ENCODE results near the gene AURKAIP1. TPM values are rescaled to one million over a fixed set of nuclear protein-coding genes. Genes with fewer than 3 reads are reported as not detected.

AURKAIP1 gene
- total and polyA plus RNA-seq, 12 donors = 44.2 to 317 (median 161) TPM

GRCh38 chr1:1325288-1326074 is 49.5 kb downstream of the AURKAIP1 start:
- TF ChIP-seq POLR2A (IDR thresholded peaks at IDR 0.05) (no peak), CTCF (IDR thresholded peaks at IDR 0.05) (no peak)
- H3K9me3 ChIP-seq (replicated peaks in 1 of 3) = no peaks in the 10 kb centered on the region
- peak in 6 of 7 donors; percentile 63 to 84 (median 79) for DNase-seq
- peak overlapping the region; percentile 71 to 84 (median 80) for H3K4me3 ChIP-seq
- H3K27ac ChIP-seq = peak overlapping the region; percentile 43 to 89 (median 76)
- WGBS, 4 donors = 5 to 40% (median 30%) methylated on average over 7 to 16 of the region's 16 CpGs
- peaks cover 0 to 21% of the 10 kb centered on the region in 2 donors for H3K36me3 ChIP-seq (replicated peaks in 1 of 2)
- H3K4me1 ChIP-seq (replicated peaks in 1 of 2) = peaks cover 6 to 34% of the 10 kb centered on the region in 2 donors
- intact Hi-C loops (cut with DNase I) = no loop called here
- H3K27me3 ChIP-seq = no peaks in the 10 kb centered on the region

DNA sequence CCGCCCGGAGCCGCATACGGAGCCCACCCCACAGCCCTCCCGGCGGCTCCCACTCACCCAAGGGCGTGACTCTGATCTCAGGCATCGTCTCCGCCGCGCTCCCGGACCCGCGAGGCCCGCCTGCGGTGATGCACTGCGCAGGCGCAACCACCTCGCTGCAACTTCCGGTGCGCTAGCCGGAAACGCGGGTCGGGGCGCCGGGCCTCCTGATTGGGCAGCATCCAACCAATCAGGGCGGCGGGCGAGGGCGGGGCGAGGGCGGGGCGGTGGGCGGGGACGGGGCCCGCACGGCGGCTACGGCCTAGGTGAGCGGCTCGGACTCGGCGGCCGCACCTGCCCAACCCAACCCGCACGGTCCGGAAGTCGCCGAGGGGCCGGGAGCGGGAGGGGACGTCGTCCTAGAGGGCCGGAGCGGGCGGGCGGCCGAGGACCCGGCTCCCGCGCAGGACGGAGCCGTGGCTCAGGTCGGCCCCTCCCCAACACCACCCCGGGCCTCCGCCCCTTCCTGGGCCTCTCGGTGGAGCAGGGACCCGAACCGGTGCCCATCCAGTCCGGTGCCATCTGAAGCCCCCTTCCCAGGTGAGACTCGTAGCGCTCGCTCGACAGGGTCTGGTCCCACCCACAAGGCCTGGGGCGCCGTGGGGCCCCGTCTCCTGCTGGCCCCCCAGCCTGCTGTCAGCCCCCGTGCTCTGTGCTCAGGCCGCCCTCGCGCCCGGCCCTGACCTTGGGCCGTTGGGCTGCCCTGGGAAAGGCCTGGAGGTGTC is 50.3 kb downstream of the AURKAIP1 start, which contains the start of the genes CPTP and INTS11:
Gene CPTP (plus strand): TSS at position 279 of the 764 bp plus-strand sequence. CDS start 2,109 bp downstream, outside the sequence.
Gene INTS11 (minus strand): TSS at position 137 of the 764 bp plus-strand sequence. CDS start 52 bp downstream, at position 85.
- TF ChIP-seq CTCF (IDR thresholded peaks at IDR 0.05) (no peak), POLR2A (IDR thresholded peaks at IDR 0.05) (peak; percentile 35 to 73)
- H3K27me3 ChIP-seq = no peaks in the 10 kb centered on the region
- peak; percentile 94 to 97 (median 96) for DNase-seq
- peaks cover 6 to 33% of the 10 kb centered on the region in 2 donors for H3K4me1 ChIP-seq (replicated peaks in 1 of 2)
- peaks cover 0 to 27% of the 10 kb centered on the region in 2 donors for H3K36me3 ChIP-seq (replicated peaks in 1 of 2)
- 0 to 1% (median 1%) methylated on average over 1 to 84 of the region's 84 CpGs; no CpG with 5 or more reads in 1 of the 4 donors for WGBS, 4 donors
- H3K27ac ChIP-seq = peak within 1 kb of the TSS; percentile 43 to 89 (median 76)
- intact Hi-C loops (cut with DNase I) = no loop called here
- H3K4me3 ChIP-seq = peak within 1 kb of the TSS; percentile 71 to 84 (median 80)
- no peaks in the 10 kb centered on the region for H3K9me3 ChIP-seq (replicated peaks in 1 of 3)

DNA sequence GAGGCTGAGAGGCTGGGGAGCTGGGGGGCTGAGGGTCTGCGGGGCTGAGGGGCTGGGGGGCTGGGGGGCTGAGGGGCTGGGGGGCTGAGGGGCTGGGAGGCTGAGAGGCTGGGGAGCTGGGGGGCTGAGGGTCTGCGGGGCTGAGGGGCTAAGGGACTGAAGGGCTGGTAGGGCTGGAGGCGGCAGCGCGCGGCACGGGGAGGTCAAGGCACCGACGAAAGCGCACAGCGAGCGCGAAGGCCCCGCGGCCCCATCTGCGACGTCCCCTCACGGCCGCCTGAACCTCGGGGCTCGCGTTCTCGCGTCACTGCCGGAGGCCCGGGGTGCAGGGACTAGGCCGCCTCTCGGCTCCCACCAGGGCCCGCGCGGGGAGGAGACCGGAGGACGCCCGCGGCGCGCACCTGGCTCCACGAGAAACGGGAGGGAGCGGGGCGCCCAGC is 50.9 kb downstream of the AURKAIP1 start:
- WGBS, 4 donors = 0 to 1% (median 0%) methylated on average over 11 to 41 of the region's 41 CpGs
- H3K4me3 ChIP-seq = peak overlapping the region in 3 of 4 donors; percentile 49 to 84 (median 81)
- peak overlapping the region in 4 of 5 donors; percentile 74 to 89 (median 82) for H3K27ac ChIP-seq
- TF ChIP-seq CTCF (IDR thresholded peaks at IDR 0.05) (no peak), POLR2A (IDR thresholded peaks at IDR 0.05) (no peak)
- H3K36me3 ChIP-seq (replicated peaks in 1 of 2) = peaks cover 0 to 32% of the 10 kb centered on the region in 2 donors
- peaks cover 6 to 33% of the 10 kb centered on the region in 2 donors for H3K4me1 ChIP-seq (replicated peaks in 1 of 2)
- intact Hi-C loops (cut with DNase I) = no loop called here
- no peaks in the 10 kb centered on the region for H3K27me3 ChIP-seq
- DNase-seq = no peak
- no peaks in the 10 kb centered on the region for H3K9me3 ChIP-seq (replicated peaks in 1 of 3)

Small RNA genes within 50 kb of the gene (microRNA-seq; reads per million reads assigned to microRNA genes)
- 0 to 0.57 (median 0.45) reads per million in 3 donors for gene MIR6808

Other genes with a start within 250 kb of the AURKAIP1 start
- gene TTLL10, start 201.3 kb downstream of the AURKAIP1 start, total RNA-seq = not detected
- gene TTLL10, start 201.3 kb downstream of the AURKAIP1 start, polyA plus RNA-seq = under 1 TPM in 2 of 3 donors, not detected in 1; 0.32 to 0.44 TPM
- gene TNFRSF18, start 168.6 kb downstream of the AURKAIP1 start, total RNA-seq = under 1 TPM in 3 of 9 donors, not detected in 6; 0.27 to 0.90 (median 0.39) TPM
- gene TNFRSF18, start 168.6 kb downstream of the AURKAIP1 start, polyA plus RNA-seq = 1 to 10 TPM in 1 of 3 donors, under 1 TPM in 1, not detected in 1; 0.64 to 1.5 TPM
- gene TNFRSF4, start 161.1 kb downstream of the AURKAIP1 start, total RNA-seq = 1 to 10 TPM in 4 of 9 donors, under 1 TPM in 4, not detected in 1; 0.32 to 2.7 (median 0.94) TPM
- 1 to 10 TPM in 2 of 3 donors, not detected in 1; 4.7 to 6.9 TPM for gene TNFRSF4, start 161.1 kb downstream of the AURKAIP1 start, polyA plus RNA-seq
- gene SDF4, start 143.2 kb downstream of the AURKAIP1 start, total RNA-seq = 100 to 1,000 TPM in 8 of 9 donors, 10 to 100 TPM in 1; 49.4 to 221 (median 165) TPM
- gene SDF4, start 143.2 kb downstream of the AURKAIP1 start, polyA plus RNA-seq = 100 to 1,000 TPM; 129 to 131 (median 130) TPM
- 10 to 100 TPM; 11.7 to 39.4 (median 19.7) TPM for gene B3GALT6, start 143.0 kb downstream of the AURKAIP1 start, total RNA-seq
- gene B3GALT6, start 143.0 kb downstream of the AURKAIP1 start, polyA plus RNA-seq = 10 to 100 TPM in 2 of 3 donors, 1 to 10 TPM in 1; 7.2 to 14.1 (median 10.3) TPM
- 1 to 10 TPM in 4 of 9 donors, under 1 TPM in 3, not detected in 2; 0.28 to 2.6 (median 1.1) TPM for gene C1QTNF12, start 128.5 kb downstream of the AURKAIP1 start, total RNA-seq
- 1 to 10 TPM in 2 of 3 donors, not detected in 1; 3.0 to 4.3 TPM for gene C1QTNF12, start 128.5 kb downstream of the AURKAIP1 start, polyA plus RNA-seq
- gene UBE2J2, start 101.4 kb downstream of the AURKAIP1 start, total RNA-seq = 10 to 100 TPM; 30.1 to 56.1 (median 44.2) TPM
- gene UBE2J2, start 101.4 kb downstream of the AURKAIP1 start, polyA plus RNA-seq = 10 to 100 TPM; 49.8 to 74.4 (median 55.2) TPM
- 10 to 100 TPM in 1 of 9 donors, 1 to 10 TPM in 8; 1.1 to 22.4 (median 3.7) TPM for gene SCNN1D, start 94.8 kb downstream of the AURKAIP1 start, total RNA-seq
- gene SCNN1D, start 94.8 kb downstream of the AURKAIP1 start, polyA plus RNA-seq = 10 to 100 TPM in 2 of 3 donors, under 1 TPM in 1; 0.18 to 53.6 (median 31.8) TPM
- 10 to 100 TPM; 18.1 to 81.5 (median 39.1) TPM for gene ACAP3, start 67.3 kb downstream of the AURKAIP1 start, total RNA-seq
- gene ACAP3, start 67.3 kb downstream of the AURKAIP1 start, polyA plus RNA-seq = 100 to 1,000 TPM in 2 of 3 donors, 1 to 10 TPM in 1; 5.0 to 385 (median 138) TPM
- gene PUSL1, start 66.6 kb downstream of the AURKAIP1 start, total RNA-seq = 10 to 100 TPM; 13.8 to 43.8 (median 24.1) TPM
- 10 to 100 TPM in 2 of 3 donors, 1 to 10 TPM in 1; 2.5 to 43.4 (median 32.2) TPM for gene PUSL1, start 66.6 kb downstream of the AURKAIP1 start, polyA plus RNA-seq
- gene INTS11, start 50.5 kb downstream of the AURKAIP1 start, total RNA-seq = 100 to 1,000 TPM in 2 of 9 donors, 10 to 100 TPM in 7; 53.0 to 129 (median 68.3) TPM
- gene INTS11, start 50.5 kb downstream of the AURKAIP1 start, polyA plus RNA-seq = 100 to 1,000 TPM in 2 of 3 donors, 10 to 100 TPM in 1; 87.7 to 601 (median 316) TPM
- 10 to 100 TPM; 10.5 to 53.0 (median 30.4) TPM for gene CPTP, start 50.4 kb downstream of the AURKAIP1 start, total RNA-seq
- 10 to 100 TPM in 2 of 3 donors, 1 to 10 TPM in 1; 2.9 to 45.8 (median 27.5) TPM for gene CPTP, start 50.4 kb downstream of the AURKAIP1 start, polyA plus RNA-seq
- gene TAS1R3, start 43.9 kb downstream of the AURKAIP1 start, total RNA-seq = under 1 TPM; 0.06 to 0.86 (median 0.52) TPM
- gene TAS1R3, start 43.9 kb downstream of the AURKAIP1 start, polyA plus RNA-seq = under 1 TPM; 0.05 to 0.72 (median 0.61) TPM
- 100 to 1,000 TPM in 3 of 9 donors, 10 to 100 TPM in 6; 55.8 to 137 (median 88.6) TPM for gene DVL1, start 25.8 kb downstream of the AURKAIP1 start, total RNA-seq
- gene DVL1, start 25.8 kb downstream of the AURKAIP1 start, polyA plus RNA-seq = 100 to 1,000 TPM in 2 of 3 donors, 1 to 10 TPM in 1; 4.0 to 279 (median 144) TPM
- gene MXRA8, start 16.7 kb downstream of the AURKAIP1 start, total RNA-seq = 100 to 1,000 TPM in 1 of 9 donors, 10 to 100 TPM in 8; 17.5 to 104 (median 42.8) TPM
- 10 to 100 TPM in 2 of 3 donors, 1 to 10 TPM in 1; 8.4 to 90.3 (median 70.8) TPM for gene MXRA8, start 16.7 kb downstream of the AURKAIP1 start, polyA plus RNA-seq
- 100 to 1,000 TPM in 7 of 9 donors, 10 to 100 TPM in 2; 53.4 to 264 (median 165) TPM for gene CCNL2, start 24.1 kb upstream of the AURKAIP1 start, total RNA-seq
- gene CCNL2, start 24.1 kb upstream of the AURKAIP1 start, polyA plus RNA-seq = 100 to 1,000 TPM in 2 of 3 donors, 10 to 100 TPM in 1; 65.2 to 893 (median 593) TPM
- gene MRPL20, start 32.1 kb upstream of the AURKAIP1 start, total RNA-seq = 100 to 1,000 TPM in 8 of 9 donors, 10 to 100 TPM in 1; 98.9 to 276 (median 160) TPM
- 100 to 1,000 TPM; 116 to 175 (median 134) TPM for gene MRPL20, start 32.1 kb upstream of the AURKAIP1 start, polyA plus RNA-seq
- 1 to 10 TPM in 5 of 9 donors, under 1 TPM in 4; 0.22 to 2.6 (median 1.4) TPM for gene ANKRD65, start 46.1 kb upstream of the AURKAIP1 start, total RNA-seq
- gene ANKRD65, start 46.1 kb upstream of the AURKAIP1 start, polyA plus RNA-seq = 1 to 10 TPM in 2 of 3 donors, under 1 TPM in 1; 0.53 to 3.4 (median 2.2) TPM
- gene VWA1, start 60.5 kb upstream of the AURKAIP1 start, total RNA-seq = 10 to 100 TPM in 8 of 9 donors, 1 to 10 TPM in 1; 4.7 to 49.0 (median 30.0) TPM
- 10 to 100 TPM in 2 of 3 donors, under 1 TPM in 1; 0.99 to 39.3 (median 25.9) TPM for gene VWA1, start 60.5 kb upstream of the AURKAIP1 start, polyA plus RNA-seq
- 1 to 10 TPM in 2 of 9 donors, under 1 TPM in 4, not detected in 3; under 0.01 to 1.4 (median 0.52) TPM for gene ATAD3C, start 74.5 kb upstream of the AURKAIP1 start, total RNA-seq
- 1 to 10 TPM in 1 of 3 donors, under 1 TPM in 2; 0.09 to 1.2 (median 0.72) TPM for gene ATAD3C, start 74.5 kb upstream of the AURKAIP1 start, polyA plus RNA-seq
- 10 to 100 TPM in 6 of 9 donors, 1 to 10 TPM in 3; 6.3 to 30.3 (median 11.2) TPM for gene ATAD3B, start 96.6 kb upstream of the AURKAIP1 start, total RNA-seq
- gene ATAD3B, start 96.6 kb upstream of the AURKAIP1 start, polyA plus RNA-seq = 100 to 1,000 TPM in 1 of 3 donors, 10 to 100 TPM in 1, 1 to 10 TPM in 1; 5.3 to 109 (median 48.4) TPM
- 10 to 100 TPM; 16.9 to 46.3 (median 29.0) TPM for gene ATAD3A, start 137.0 kb upstream of the AURKAIP1 start, total RNA-seq
- gene ATAD3A, start 137.0 kb upstream of the AURKAIP1 start, polyA plus RNA-seq = 10 to 100 TPM in 2 of 3 donors, 1 to 10 TPM in 1; 7.8 to 40.7 (median 25.1) TPM
- 1 to 10 TPM in 8 of 9 donors, under 1 TPM in 1; 0.95 to 7.0 (median 3.9) TPM for gene TMEM240, start 165.4 kb upstream of the AURKAIP1 start, total RNA-seq
- 10 to 100 TPM in 1 of 3 donors, 1 to 10 TPM in 1, not detected in 1; 5.5 to 12.4 TPM for gene TMEM240, start 165.4 kb upstream of the AURKAIP1 start, polyA plus RNA-seq
- gene SSU72, start 199.7 kb upstream of the AURKAIP1 start, total RNA-seq = 100 to 1,000 TPM in 5 of 9 donors, 10 to 100 TPM in 4; 50.1 to 219 (median 107) TPM
- 100 to 1,000 TPM in 2 of 3 donors, 10 to 100 TPM in 1; 84.2 to 132 (median 108) TPM for gene SSU72, start 199.7 kb upstream of the AURKAIP1 start, polyA plus RNA-seq
- 10 to 100 TPM in 8 of 9 donors, 1 to 10 TPM in 1; 9.4 to 73.6 (median 33.7) TPM for gene FNDC10, start 224.9 kb upstream of the AURKAIP1 start, total RNA-seq
- 10 to 100 TPM in 2 of 3 donors, 1 to 10 TPM in 1; 2.0 to 40.1 (median 39.7) TPM for gene FNDC10, start 224.9 kb upstream of the AURKAIP1 start, polyA plus RNA-seq
- gene MIB2, start 240.3 kb upstream of the AURKAIP1 start, total RNA-seq = 100 to 1,000 TPM in 2 of 9 donors, 10 to 100 TPM in 7; 25.5 to 158 (median 85.3) TPM
- 100 to 1,000 TPM in 2 of 3 donors, 1 to 10 TPM in 1; 1.3 to 608 (median 224) TPM for gene MIB2, start 240.3 kb upstream of the AURKAIP1 start, polyA plus RNA-seq